Keratinocyte (primary cell): ENCODE measurements around the gene TRMT61A.

Source experiments
- CTCF ChIP-seq, 3 experiments: IDR thresholded peaks in 1 of 3; conservative IDR thresholded peaks in 1 of 3; optimal IDR thresholded peaks in 1 of 3; 2 replicates in 2 of 3; 3 replicates in 1 of 3; pipeline versions ENCODE3 to v1.5.1; 2011; ENCODE audit warnings: low read length in 3 of 3, mild to moderate bottlenecking in 3 of 3, moderate library complexity in 2 of 3, control low read depth in 1 of 3, inconsistent platforms in 1 of 3; ENCODE audit not compliant: insufficient read depth in 2 of 3; ENCODE audit errors: extremely low read depth in 1 of 3
- EZH2 ChIP-seq: IDR thresholded peaks from one replicate; pipeline ENCODE4 v1.6.1; 2012; ENCODE audit warnings: inconsistent platforms, mild to moderate bottlenecking, low read length, moderate library complexity

- TF ChIP-seq EZH2 = no peak
- no peak for TF ChIP-seq CTCF (optimal IDR thresholded peaks at IDR 0.05 in 1 of 3, IDR thresholded peaks at IDR 0.05 in 1 of 3, conservative IDR thresholded peaks at IDR 0.05 in 1 of 3; ENCODE audit: extremely low read depth in 1 of 3, insufficient read depth in 2 of 3, low read length in 3 of 3)
Observed at GRCh38 chr14:103547941-103548462, 19.0 kb downstream of the TRMT61A start.
